Esophagus (tissue), 2 donors: ENCODE measurements around the gene SLC25A25. TPM values are rescaled to one million over a fixed set of nuclear protein-coding genes. Genes with fewer than 3 reads are reported as not detected.

ENCODE experiments used
- H3K27ac ChIP-seq, 2 donors: one replicate each; pipeline ENCODE4 v1.5.1; 2013; ENCODE audit warnings: low read depth in 2 of 2, mild to moderate bottlenecking in 2 of 2, inconsistent platforms in 1 of 2, low read length in 1 of 2, moderate library complexity in 1 of 2
- H3K27me3 ChIP-seq, 2 donors: one replicate each; pipeline ENCODE4 v1.6.1; 2013; ENCODE audit warnings: low read length in 2 of 2, control low read depth in 1 of 2, mild to moderate bottlenecking in 1 of 2; ENCODE audit not compliant: insufficient read depth in 2 of 2, control insufficient read depth in 1 of 2
- H3K36me3 ChIP-seq, 2 donors: one replicate each; pipeline ENCODE4 v1.6.1; 2013; ENCODE audit warnings: low read length in 1 of 2; ENCODE audit not compliant: control insufficient read depth in 2 of 2, insufficient read depth in 2 of 2
- H3K4me1 ChIP-seq, 2 donors: one replicate each; pipeline ENCODE4 v1.6.1; 2013; ENCODE audit warnings: low read length in 1 of 2; ENCODE audit not compliant: control insufficient read depth in 2 of 2, insufficient read depth in 2 of 2
- H3K4me3 ChIP-seq, 2 donors: one replicate each; pipeline ENCODE4 v1.5.1; 2013; ENCODE audit warnings: low read length in 2 of 2, mild to moderate bottlenecking in 2 of 2, low read depth in 1 of 2, moderate library complexity in 1 of 2
- H3K9me3 ChIP-seq, 2 donors: one replicate each; pipeline ENCODE4 v1.6.1; 2013; ENCODE audit warnings: mild to moderate bottlenecking in 2 of 2, low read depth in 1 of 2, low read length in 1 of 2, moderate library complexity in 1 of 2; ENCODE audit not compliant: control insufficient read depth in 2 of 2, insufficient read depth in 1 of 2
- WGBS, 2 donors: extraction: QIAGEN DNeasy Blood & Tissue Kit; methylation state at CpG; one replicate each; pipeline ENCODE4 v1.1.7; 2013; 5-methylcytosine and 5-hydroxymethylcytosine counted together
- polyA plus RNA-seq, 2 donors: library from polyadenylated mRNA; stranded (reverse); fragments of 200-250 nt; gene quantifications; one replicate each; pipeline ENCODE4 v1.2.3, GENCODE V29; 2013
- donor health status: healthy with polysubstance abuse.
- donor health status: Bipolar disorder and iron deficiency.

The SLC25A25 gene
- polyA plus RNA-seq, 2 donors = 9.6 to 10.0 TPM

DNA sequence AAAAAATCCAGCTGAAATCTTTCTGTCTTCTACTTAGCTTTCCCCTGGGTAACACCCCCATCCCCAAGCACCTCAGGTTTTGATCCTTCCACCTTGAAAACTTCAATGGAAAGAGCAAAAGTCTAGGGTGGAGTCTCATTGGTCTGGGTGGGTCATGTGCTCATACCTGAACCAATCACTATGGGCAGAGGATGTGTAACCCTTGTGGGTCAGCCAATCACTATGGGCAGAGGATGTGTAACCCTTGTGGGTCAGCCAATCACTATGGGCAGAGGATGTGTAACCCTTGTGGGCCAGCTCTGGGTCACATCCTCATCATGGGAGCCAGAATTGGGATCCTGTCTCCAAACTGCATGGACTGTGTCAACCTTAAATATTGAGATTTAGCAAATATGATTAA lies 19.4 kb upstream of the SLC25A25 start:
- H3K4me1 ChIP-seq = peaks cover 0 to 13% of the 10 kb centered on the region in 2 donors
- no peak overlapping the region for H3K27ac ChIP-seq
- H3K9me3 ChIP-seq = no peaks in the 10 kb centered on the region
- no peak overlapping the region for H3K4me3 ChIP-seq
- H3K27me3 ChIP-seq = no peaks in the 10 kb centered on the region
- no peaks in the 10 kb centered on the region for H3K36me3 ChIP-seq

GRCh38 chr9:128049843-128050242 lies 18.2 kb upstream of the SLC25A25 start:
- Histone ChIP-seq H3K4me3 (no peak overlapping the region), H3K4me1 (peaks cover 0 to 13% of the 10 kb centered on the region in 2 donors), H3K9me3 (no peaks in the 10 kb centered on the region), H3K27ac (peak overlapping the region in 1 of 2 donors; percentile 22), H3K27me3 (no peaks in the 10 kb centered on the region), H3K36me3 (no peaks in the 10 kb centered on the region)
- 55 to 65% methylated on average over 3 of the region's 3 CpGs for WGBS, 2 donors

GRCh38 chr9:128051932-128052709 lies 15.9 kb upstream of the SLC25A25 start:
- H3K4me3 ChIP-seq = no peak overlapping the region
- peak overlapping the region; percentile 84 to 90 for H3K27ac ChIP-seq
- H3K36me3 ChIP-seq = no peaks in the 10 kb centered on the region
- WGBS, 2 donors = 60 to 65% methylated on average over 15 of the region's 15 CpGs
- H3K4me1 ChIP-seq = peaks cover 0 to 21% of the 10 kb centered on the region in 2 donors
- no peaks in the 10 kb centered on the region for H3K27me3 ChIP-seq
- no peaks in the 10 kb centered on the region for H3K9me3 ChIP-seq

- Histone ChIP-seq H3K27ac (peak overlapping the region; percentile 8 to 24), H3K9me3 (no peaks in the 10 kb centered on the region), H3K36me3 (no peaks in the 10 kb centered on the region), H3K4me3 (no peak overlapping the region), H3K27me3 (no peaks in the 10 kb centered on the region), H3K4me1 (peaks cover 0 to 21% of the 10 kb centered on the region in 2 donors)
- WGBS, 2 donors = 88 to 89% methylated on average over 11 of the region's 11 CpGs
Observed at GRCh38 chr9:128053560-128053959, 14.5 kb upstream of the SLC25A25 start.

DNA sequence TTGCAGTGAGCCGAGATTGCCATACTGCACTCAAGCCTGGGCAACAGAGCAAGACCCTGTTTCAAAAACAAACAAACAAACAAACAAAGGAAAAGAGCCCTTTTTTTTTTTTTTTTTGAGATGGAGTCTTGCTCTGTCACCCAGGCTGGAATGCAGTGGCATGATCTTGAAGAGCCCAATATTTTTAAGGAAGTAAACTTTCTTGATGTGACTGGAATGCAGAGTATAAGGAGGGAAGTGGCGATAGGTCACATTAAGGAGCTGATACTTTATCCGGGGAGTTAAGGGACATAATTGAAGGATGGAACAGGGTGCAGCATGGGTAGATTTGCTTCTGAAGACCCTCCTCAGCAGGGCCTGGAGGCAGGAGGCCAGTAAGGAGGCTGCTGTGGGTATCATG lies 13.9 kb upstream of the SLC25A25 start:
- no peaks in the 10 kb centered on the region for H3K27me3 ChIP-seq
- 81 to 87% methylated on average over 3 of the region's 3 CpGs for WGBS, 2 donors
- H3K36me3 ChIP-seq = no peaks in the 10 kb centered on the region
- no peaks in the 10 kb centered on the region for H3K9me3 ChIP-seq
- peak overlapping the region; percentile 33 to 50 for H3K27ac ChIP-seq
- no peak overlapping the region for H3K4me3 ChIP-seq
- H3K4me1 ChIP-seq = peaks cover 0 to 21% of the 10 kb centered on the region in 2 donors

DNA sequence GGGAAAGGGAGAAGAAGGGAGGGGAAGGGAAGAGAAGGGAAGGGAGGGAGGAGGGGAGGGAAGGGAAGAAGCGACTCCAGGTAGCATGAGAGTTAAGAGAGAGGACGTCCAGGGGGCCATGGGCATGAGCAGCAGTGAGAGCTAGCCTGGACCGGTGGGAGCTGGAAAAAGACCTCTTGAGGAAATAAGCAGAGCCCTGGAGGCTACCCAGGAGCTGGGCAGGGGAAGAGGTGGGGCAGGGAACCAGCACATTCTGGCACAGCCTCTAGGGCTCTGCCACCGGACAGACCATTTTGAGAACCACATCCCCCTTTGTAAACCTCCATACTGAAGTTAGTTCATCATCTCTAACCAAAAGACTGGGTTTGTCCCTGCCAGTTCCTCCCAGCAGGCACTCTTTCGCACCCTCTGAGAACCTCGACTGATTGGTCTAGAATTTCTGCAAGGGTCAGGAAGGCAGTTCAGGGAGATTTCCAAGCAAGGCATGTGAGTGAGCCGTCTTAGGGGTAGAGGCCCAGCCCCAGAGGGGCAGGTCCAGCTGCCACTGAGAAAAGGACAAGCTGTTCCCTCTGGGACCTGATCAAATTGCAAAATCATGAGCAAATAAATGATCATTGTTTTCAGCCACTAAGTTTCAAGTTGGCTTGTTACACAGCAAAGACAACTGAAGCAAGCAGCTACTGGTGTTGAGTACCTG lies 12.5 kb upstream of the SLC25A25 start:
- no peaks in the 10 kb centered on the region for H3K27me3 ChIP-seq
- 43 to 47% methylated on average over 7 of the region's 7 CpGs for WGBS, 2 donors
- H3K4me1 ChIP-seq = peaks cover 0 to 21% of the 10 kb centered on the region in 2 donors

GRCh38 chr9:128056086-128056485 lies 11.9 kb upstream of the SLC25A25 start:
- H3K27ac ChIP-seq = peak overlapping the region; percentile 58 to 78
- peaks cover 0 to 16% of the 10 kb centered on the region in 2 donors for H3K4me1 ChIP-seq
- H3K9me3 ChIP-seq = no peaks in the 10 kb centered on the region
- H3K36me3 ChIP-seq = no peaks in the 10 kb centered on the region
- H3K27me3 ChIP-seq = no peaks in the 10 kb centered on the region
- no peak overlapping the region for H3K4me3 ChIP-seq
- WGBS, 2 donors = 74 to 79% methylated on average over 3 of the region's 3 CpGs

More for the DNA sequence above, 12.5 kb upstream of the SLC25A25 start:
- H3K4me3 ChIP-seq = no peak overlapping the region
- no peaks in the 10 kb centered on the region for H3K9me3 ChIP-seq
- no peaks in the 10 kb centered on the region for H3K36me3 ChIP-seq
- peak overlapping the region; percentile 78 to 88 for H3K27ac ChIP-seq

DNA sequence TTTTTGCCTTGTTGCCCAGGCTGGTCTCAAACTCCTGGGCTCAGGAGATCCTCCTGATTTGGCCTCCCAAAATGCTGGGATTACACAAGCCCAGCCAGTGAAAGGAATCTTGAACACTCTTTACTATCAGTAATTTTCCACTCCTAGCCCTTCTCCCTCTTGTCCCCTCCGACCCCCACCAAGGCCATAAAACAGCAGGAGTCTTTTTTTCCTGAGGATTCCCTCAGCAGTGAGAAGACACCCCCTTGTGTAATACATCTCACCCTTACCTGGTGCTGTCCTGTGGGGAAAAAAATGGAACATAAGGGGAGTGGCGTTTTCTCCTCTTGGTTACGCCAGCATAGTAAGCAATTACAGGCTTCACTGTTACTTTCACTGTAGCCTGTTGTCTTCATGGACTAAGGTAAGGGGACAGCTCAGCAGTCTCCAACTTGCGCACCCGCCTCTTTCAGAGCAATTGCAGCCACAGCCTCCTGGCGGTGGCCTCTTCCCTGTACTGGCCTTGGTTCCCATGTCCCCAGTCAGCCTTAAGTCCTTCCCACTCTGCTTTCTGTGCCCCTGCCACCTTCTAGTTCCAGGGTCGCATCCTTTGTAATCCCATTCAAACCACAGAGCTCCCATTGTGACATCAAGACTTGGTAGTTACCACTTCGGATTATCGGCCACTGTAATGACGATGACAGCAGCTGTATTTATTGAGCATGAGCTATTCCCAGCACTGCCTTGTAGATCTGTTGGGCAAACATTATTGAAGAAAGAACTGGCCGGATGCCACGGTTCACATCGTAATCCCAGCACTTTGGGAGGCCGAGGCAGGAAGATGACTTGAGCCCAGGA lies 10.9 kb upstream of the SLC25A25 start:
- Histone ChIP-seq H3K27me3 (no peaks in the 10 kb centered on the region), H3K4me3 (no peak overlapping the region), H3K36me3 (peaks cover 0 to 5% of the 10 kb centered on the region in 2 donors), H3K27ac (no peak overlapping the region), H3K9me3 (no peaks in the 10 kb centered on the region), H3K4me1 (peaks cover 0 to 8% of the 10 kb centered on the region in 2 donors)
- WGBS, 2 donors = 77 to 85% methylated on average over 14 of the region's 14 CpGs

DNA sequence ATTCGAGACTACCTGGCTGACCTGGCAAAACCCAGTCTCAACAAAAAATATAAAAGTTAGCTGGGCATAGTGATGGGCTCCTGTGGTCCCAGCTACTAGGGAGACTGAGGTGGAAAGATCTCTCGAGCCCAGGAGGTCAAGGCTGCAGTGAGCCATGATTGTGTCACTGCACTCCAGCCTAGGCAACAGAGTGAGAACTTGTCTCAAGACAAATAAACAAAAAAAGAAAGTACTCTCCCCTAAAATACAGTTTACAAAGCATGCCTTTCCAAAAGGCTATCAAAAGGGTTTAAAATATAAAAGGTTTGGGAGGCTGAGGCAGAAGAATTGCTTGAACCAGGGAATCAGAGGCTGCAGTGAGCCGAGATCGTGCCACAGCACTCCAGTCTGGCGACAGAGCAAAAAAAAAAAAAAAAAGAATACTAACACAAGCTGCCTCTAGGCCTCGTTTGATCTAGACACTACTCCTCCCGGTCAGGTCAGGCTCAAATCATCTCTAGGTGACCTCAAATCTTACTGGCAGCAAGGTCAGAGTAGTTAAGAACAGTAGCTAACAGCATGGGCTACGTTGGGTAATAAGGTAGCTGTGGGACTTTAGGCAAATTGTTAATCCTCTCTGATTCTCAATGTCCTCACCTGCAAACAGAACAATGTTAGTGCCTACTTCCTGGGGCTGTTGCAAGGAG lies 10.2 kb upstream of the SLC25A25 start:
- Histone ChIP-seq H3K4me3 (no peak overlapping the region), H3K4me1 (peaks cover 0 to 8% of the 10 kb centered on the region in 2 donors), H3K9me3 (no peaks in the 10 kb centered on the region), H3K27ac (no peak overlapping the region), H3K36me3 (peaks cover 0 to 13% of the 10 kb centered on the region in 2 donors), H3K27me3 (no peaks in the 10 kb centered on the region)
- 73 to 86% methylated on average over 8 of the region's 8 CpGs for WGBS, 2 donors
